NCI-H1436 (cell line): ENCODE results near the gene MYB.
"Not testable (repeated sequence)": the region's sequence is repeated elsewhere in the genome, so short reads cannot be mapped to it uniquely, and the experiment has no call there.

Experiments used
- DNase-seq: peaks from one replicate; lab custom pipeline; 2025; lab: John Stamatoyannopoulos, UW

MYB gene

DNA sequence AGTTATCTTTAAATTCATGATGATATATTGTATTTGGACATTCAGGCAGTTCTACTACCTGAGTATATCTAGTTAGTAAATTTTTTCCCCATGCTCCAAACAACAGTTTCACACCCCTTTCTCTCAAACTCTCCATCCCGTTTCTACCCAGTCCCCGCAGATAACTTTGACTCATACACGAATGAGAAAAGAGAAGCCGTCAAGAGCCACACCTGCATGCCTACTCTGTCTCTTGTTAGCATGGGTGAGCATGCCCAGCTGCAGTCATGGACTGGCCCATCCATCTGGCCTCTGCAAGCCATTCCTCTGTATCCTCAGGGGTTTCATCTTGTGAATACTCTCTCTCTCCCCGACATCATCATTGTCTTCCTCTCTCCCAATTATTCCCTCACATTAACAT lies 41.5 kb downstream of the MYB start:
- no peak for DNase-seq

GRCh38 chr6:135224037-135224647 lies 43.0 kb downstream of the MYB start:
- DNase-seq, result no peak

- DNase-seq, result no peak
Measured at GRCh38 chr6:135225911-135226310, 44.8 kb downstream of the MYB start.

DNA sequence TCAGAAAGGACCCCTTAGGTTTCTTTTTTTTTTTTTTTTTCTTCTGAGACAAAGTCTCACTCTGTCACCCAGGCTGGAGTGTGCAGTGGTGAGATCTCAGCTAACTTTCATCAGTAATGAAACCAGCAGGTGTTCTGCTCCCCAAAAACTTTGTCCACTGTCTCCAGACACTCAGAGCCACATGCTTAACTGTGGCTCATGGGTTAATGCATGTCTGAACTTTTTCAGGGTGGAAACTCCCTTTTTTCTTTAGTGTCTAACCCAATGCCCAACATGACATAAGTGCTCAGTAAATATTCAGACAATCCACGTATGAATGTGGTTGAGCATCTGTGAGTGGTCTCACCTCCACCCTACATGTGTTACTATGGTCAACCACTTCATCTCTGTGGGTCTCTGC lies 45.4 kb downstream of the MYB start:
- DNase-seq, result no peak

- no peak for DNase-seq
Measured at GRCh38 chr6:135227349-135227748, 46.2 kb downstream of the MYB start.

GRCh38 chr6:135227758-135228157 lies 46.6 kb downstream of the MYB start:
- no peak for DNase-seq

- no peak for DNase-seq
Measured at GRCh38 chr6:135228486-135228885, 47.4 kb downstream of the MYB start.

DNA sequence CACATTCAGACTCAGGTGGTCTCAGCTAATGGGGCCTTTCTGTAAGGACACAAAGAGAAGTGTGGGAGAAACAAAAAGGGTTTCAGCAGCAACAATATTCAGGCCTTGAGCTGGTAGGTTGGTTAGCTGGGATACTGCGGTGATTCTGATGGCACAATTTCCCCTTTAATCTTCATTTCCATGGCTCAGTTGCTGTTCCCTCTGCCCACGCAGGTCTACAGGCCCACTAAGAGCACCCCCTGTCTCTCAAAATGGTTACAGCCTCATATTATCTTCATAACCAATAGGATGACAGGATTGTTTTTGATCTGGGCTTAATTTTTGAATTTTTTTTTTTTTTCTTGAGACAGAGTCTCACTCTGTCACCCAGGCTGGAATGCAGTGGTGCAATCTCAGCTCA lies 48.9 kb downstream of the MYB start:
- DNase-seq, result no peak

GRCh38 chr6:135230711-135231468 lies 49.8 kb downstream of the MYB start:
- DNase-seq, result no peak

GRCh38 chr6:135231469-135231844 lies 50.3 kb downstream of the MYB start:
- no peak for DNase-seq

DNA sequence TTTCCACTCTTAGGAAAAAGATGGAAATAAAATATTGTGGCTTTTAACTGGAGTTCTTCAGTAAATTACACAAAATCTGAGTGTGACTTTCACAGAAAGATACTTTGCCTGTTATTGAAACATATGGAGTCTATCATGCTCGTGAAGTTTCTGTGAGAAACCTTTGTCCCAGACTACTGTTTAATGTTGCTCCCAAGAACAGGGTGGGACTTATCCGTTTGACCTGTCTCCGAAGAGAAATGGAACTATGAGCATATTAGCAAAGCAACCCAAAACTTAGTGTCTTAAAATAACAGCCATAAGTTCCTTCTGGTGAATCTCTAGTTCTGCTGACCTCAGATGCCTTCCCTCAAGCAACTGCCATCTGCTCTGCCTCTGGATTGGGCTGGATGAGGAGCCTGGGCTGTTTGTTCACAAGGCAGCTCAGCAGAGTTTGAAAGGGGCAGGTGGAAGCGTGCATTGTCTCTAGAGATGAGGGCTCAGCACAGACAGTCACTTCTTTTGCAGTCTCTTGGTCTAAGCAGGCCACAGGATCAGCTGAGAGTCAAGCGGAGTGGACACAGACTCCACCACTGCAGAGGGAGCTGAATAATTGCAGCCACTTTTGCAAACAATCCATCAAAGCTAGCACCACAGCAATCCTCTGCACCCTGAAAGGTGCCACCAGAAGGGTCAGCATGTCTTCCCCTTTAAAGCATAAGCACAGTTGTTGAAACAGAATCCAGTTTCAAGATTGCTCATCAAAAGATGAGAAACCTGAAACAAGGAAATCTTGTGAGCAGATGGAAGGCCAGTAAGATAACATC lies 52.8 kb downstream of the MYB start:
- DNase-seq, result no peak

DNA sequence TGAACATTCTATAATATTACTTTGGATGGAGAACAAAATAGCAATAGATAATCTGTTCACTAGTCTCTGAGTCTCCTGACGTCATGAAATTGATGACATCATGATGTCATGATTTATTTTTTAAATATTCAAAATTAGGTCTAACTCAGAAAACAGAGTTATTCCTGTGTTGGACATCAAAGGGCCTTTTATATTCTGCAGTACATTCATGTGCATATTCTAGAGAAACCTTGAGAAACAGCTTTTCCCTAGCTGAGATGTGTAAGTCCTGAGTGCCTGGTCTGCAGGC lies 53.3 kb downstream of the MYB start:
- no peak for DNase-seq

DNA sequence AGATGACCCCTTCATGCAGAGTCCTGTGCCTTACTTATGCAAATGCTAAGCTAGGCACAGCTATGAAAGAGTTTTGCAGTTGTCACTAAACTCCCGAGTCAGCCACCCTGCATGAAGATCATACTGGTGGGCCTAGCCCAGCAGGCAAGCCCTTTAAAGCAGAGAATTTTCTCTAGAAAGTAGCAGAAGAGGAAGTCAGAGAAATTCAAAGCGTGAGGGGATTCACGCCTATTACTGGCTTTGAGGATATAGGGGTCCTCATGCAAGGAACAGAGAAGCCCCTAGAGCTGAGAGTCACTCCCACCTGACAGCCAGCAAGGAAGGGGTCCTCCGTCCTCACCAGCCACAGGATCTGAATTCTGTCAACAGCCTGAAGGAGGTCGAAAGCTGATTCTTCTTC lies 54.6 kb downstream of the MYB start:
- DNase-seq, result no peak

- no peak for DNase-seq
Measured at GRCh38 chr6:135236319-135236718, 55.2 kb downstream of the MYB start.

- DNase-seq, result peak; percentile 4
Measured at GRCh38 chr6:135236732-135237131, 55.6 kb downstream of the MYB start.

- DNase-seq, result no peak
Measured at GRCh38 chr6:135240711-135241110, 59.6 kb downstream of the MYB start.

- DNase-seq, result no peak
Measured at GRCh38 chr6:135243871-135244796, 63.0 kb downstream of the MYB start.

DNA sequence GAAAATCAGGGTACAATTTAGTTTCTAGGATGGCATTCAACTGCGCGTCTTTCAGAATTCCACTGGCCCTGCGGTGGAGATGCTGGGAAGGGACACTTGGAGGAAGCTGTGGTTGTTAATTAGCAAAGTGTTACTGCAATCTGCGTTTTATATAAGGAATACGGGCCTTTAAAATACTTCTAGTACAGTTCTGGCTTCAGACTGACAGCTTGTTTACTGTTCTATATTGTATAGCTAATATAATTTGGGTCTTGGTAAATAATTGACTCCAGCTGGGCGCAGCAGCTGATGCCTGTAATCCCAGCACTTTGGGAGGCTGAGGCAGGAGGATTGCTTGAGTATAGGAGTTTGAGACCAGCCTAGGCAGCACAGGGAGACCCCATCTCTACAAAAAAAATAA lies 63.7 kb downstream of the MYB start:
- DNase-seq, result no peak

DNA sequence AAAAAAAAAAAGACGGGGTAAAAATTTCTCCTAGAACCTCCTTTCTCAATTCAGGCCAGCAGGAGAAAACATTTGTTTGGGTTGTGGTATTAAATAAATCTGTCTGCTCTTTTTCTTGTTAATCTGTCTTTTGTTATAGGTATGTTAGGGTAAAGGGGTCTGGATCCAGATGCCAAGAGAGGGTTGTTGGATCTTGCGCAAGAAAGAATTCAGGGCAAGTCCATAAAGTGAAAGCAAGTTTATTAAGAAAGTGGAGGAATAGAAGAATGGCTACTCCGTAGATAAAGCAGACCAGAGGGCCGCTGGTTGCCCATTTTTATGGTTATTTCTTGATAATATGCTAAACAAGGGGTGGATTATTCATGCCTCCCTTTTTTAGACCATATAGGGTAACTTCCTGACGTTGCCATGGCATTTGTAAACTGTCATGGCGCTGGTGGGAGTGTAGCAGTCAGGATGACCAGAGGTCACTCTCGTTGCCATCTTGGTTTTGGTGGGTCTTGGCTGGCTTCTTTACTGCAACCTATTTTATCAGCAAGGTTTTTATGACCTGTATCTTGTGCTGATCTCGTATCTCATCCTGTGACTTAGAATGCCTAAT lies 65.4 kb downstream of the MYB start:
- not testable (repeated sequence) for DNase-seq

- no peak for DNase-seq
Measured at GRCh38 chr6:135250234-135250633, 69.1 kb downstream of the MYB start.

GRCh38 chr6:135250751-135251497 lies 69.8 kb downstream of the MYB start:
- peak; percentile 60 for DNase-seq
